ENCODE measurements around the gene KCNK3.
"Not testable (repeated sequence)": the region's sequence is repeated elsewhere in the genome, so short reads cannot be mapped to it uniquely, and the experiment has no call there.

The KCNK3 gene

GRCh38 chr2:26744953-26745352, 52.4 kb downstream of the KCNK3 start:
- H3K36me3 ChIP-seq (replicated peaks) = no peaks in the 10 kb centered on the region
- H3K9me3 ChIP-seq = no peaks in the 10 kb centered on the region
- DNase-seq (ENCODE audit: low spot score in 2 of 2) = no peak
- in situ Hi-C loops (cut with MboI; ENCODE audit: low sequenced_read_pairs) = loop anchor here (5.0 kb wide), 1 partner anchor 143 kb away; no protein-coding TSS in a partner anchor
- no peaks in the 10 kb centered on the region for H3K27me3 ChIP-seq (ENCODE audit: low read depth)
- no peak overlapping the region for H3K4me3 ChIP-seq
- H3K4me1 ChIP-seq = peaks cover 6% of the 10 kb centered on the region

- Histone ChIP-seq H3K27me3 (ENCODE audit: low read depth) (no peaks in the 10 kb centered on the region), H3K4me1 (peaks cover 13% of the 10 kb centered on the region), H3K36me3 (replicated peaks) (no peaks in the 10 kb centered on the region), H3K4me3 (no peak overlapping the region), H3K9me3 (no peaks in the 10 kb centered on the region)
- DNase-seq (ENCODE audit: low spot score in 2 of 2) = peak; percentile 71 to 92
- in situ Hi-C loops (cut with MboI; ENCODE audit: low sequenced_read_pairs) = no loop called here
Measured at GRCh38 chr2:26745609-26746327, 53.2 kb downstream of the KCNK3 start.

GRCh38 chr2:26746934-26747333, 54.4 kb downstream of the KCNK3 start:
- in situ Hi-C loops (cut with MboI; ENCODE audit: low sequenced_read_pairs) = no loop called here
- Histone ChIP-seq H3K36me3 (replicated peaks) (no peaks in the 10 kb centered on the region), H3K9me3 (no peaks in the 10 kb centered on the region; the same call in 1 of the 2 replicates), H3K4me1 (peaks cover 13% of the 10 kb centered on the region), H3K4me3 (no peak overlapping the region), H3K27me3 (ENCODE audit: low read depth) (no peaks in the 10 kb centered on the region)
- DNase-seq (ENCODE audit: low spot score in 2 of 2) = no peak

- H3K36me3 ChIP-seq (replicated peaks); in situ Hi-C loops (cut with MboI; ENCODE audit: low sequenced_read_pairs); H3K27me3 ChIP-seq (ENCODE audit: low read depth); H3K9me3 ChIP-seq: not testable (repeated sequence)
- peaks cover 13% of the 10 kb centered on the region for H3K4me1 ChIP-seq
- peak; percentile 72 to 89 for DNase-seq (ENCODE audit: low spot score in 2 of 2)
- peak overlapping the region; percentile 9 for H3K4me3 ChIP-seq
Measured at GRCh38 chr2:26749787-26750420, 57.4 kb downstream of the KCNK3 start.

- Histone ChIP-seq H3K4me3 (peak overlapping the region; percentile 9), H3K4me1 (peaks cover 13% of the 10 kb centered on the region)
- H3K9me3 ChIP-seq; H3K27me3 ChIP-seq (ENCODE audit: low read depth); in situ Hi-C loops (cut with MboI; ENCODE audit: low sequenced_read_pairs); H3K36me3 ChIP-seq (replicated peaks): not testable (repeated sequence)
- peak; percentile 41 to 52 for DNase-seq (ENCODE audit: low spot score in 2 of 2)
Measured at GRCh38 chr2:26750467-26750866, 57.9 kb downstream of the KCNK3 start.

GRCh38 chr2:26752656-26753055, 60.1 kb downstream of the KCNK3 start:
- no peak overlapping the region for H3K4me3 ChIP-seq
- in situ Hi-C loops (cut with MboI; ENCODE audit: low sequenced_read_pairs) = no loop called here
- no peak for DNase-seq (ENCODE audit: low spot score in 2 of 2)
- H3K9me3 ChIP-seq = no peaks in the 10 kb centered on the region; the same call in 1 of the 2 replicates
- H3K36me3 ChIP-seq (replicated peaks) = no peaks in the 10 kb centered on the region
- H3K4me1 ChIP-seq = peaks cover 13% of the 10 kb centered on the region
- H3K27me3 ChIP-seq (ENCODE audit: low read depth) = no peaks in the 10 kb centered on the region

- Histone ChIP-seq H3K36me3 (replicated peaks) (no peaks in the 10 kb centered on the region), H3K27me3 (ENCODE audit: low read depth) (no peaks in the 10 kb centered on the region), H3K9me3 (no peaks in the 10 kb centered on the region; the same call in 1 of the 2 replicates), H3K4me1 (peaks cover 21% of the 10 kb centered on the region), H3K4me3 (no peak overlapping the region)
- no peak for DNase-seq (ENCODE audit: low spot score in 2 of 2)
- in situ Hi-C loops (cut with MboI; ENCODE audit: low sequenced_read_pairs) = no loop called here
Measured at GRCh38 chr2:26754539-26754938, 62.0 kb downstream of the KCNK3 start.

GRCh38 chr2:26754972-26755670, 62.6 kb downstream of the KCNK3 start:
- no peaks in the 10 kb centered on the region for H3K36me3 ChIP-seq (replicated peaks)
- no peaks in the 10 kb centered on the region; the same call in 1 of the 2 replicates for H3K9me3 ChIP-seq
- H3K27me3 ChIP-seq (ENCODE audit: low read depth) = no peaks in the 10 kb centered on the region
- no peak for DNase-seq (ENCODE audit: low spot score in 2 of 2)
- H3K4me1 ChIP-seq = peaks cover 17% of the 10 kb centered on the region
- H3K4me3 ChIP-seq = no peak overlapping the region
- in situ Hi-C loops (cut with MboI; ENCODE audit: low sequenced_read_pairs) = no loop called here

- H3K27me3 ChIP-seq (ENCODE audit: low read depth) = no peaks in the 10 kb centered on the region
- peaks cover 13% of the 10 kb centered on the region for H3K4me1 ChIP-seq
- no peaks in the 10 kb centered on the region for H3K36me3 ChIP-seq (replicated peaks)
- H3K9me3 ChIP-seq = no peaks in the 10 kb centered on the region; the same call in 1 of the 2 replicates
- no peak for DNase-seq (ENCODE audit: low spot score in 2 of 2)
- in situ Hi-C loops (cut with MboI; ENCODE audit: low sequenced_read_pairs) = no loop called here
- no peak overlapping the region for H3K4me3 ChIP-seq
Measured at GRCh38 chr2:26756337-26756736, 63.8 kb downstream of the KCNK3 start.

GRCh38 chr2:26757873-26758789, 65.6 kb downstream of the KCNK3 start:
- no peak overlapping the region for H3K4me3 ChIP-seq
- H3K27me3 ChIP-seq (ENCODE audit: low read depth) = no peaks in the 10 kb centered on the region
- in situ Hi-C loops (cut with MboI; ENCODE audit: low sequenced_read_pairs) = no loop called here
- H3K9me3 ChIP-seq = no peaks in the 10 kb centered on the region
- peak in 1 of 2 experiments; percentile 57 for DNase-seq (ENCODE audit: low spot score in 2 of 2)
- no peaks in the 10 kb centered on the region for H3K36me3 ChIP-seq (replicated peaks)
- peaks cover 25% of the 10 kb centered on the region for H3K4me1 ChIP-seq

GRCh38 chr2:26758790-26759321, 66.3 kb downstream of the KCNK3 start:
- Histone ChIP-seq H3K4me1 (peaks cover 26% of the 10 kb centered on the region), H3K36me3 (replicated peaks) (no peaks in the 10 kb centered on the region), H3K4me3 (no peak overlapping the region), H3K27me3 (ENCODE audit: low read depth) (no peaks in the 10 kb centered on the region), H3K9me3 (no peaks in the 10 kb centered on the region)
- no peak for DNase-seq (ENCODE audit: low spot score in 2 of 2)
- in situ Hi-C loops (cut with MboI; ENCODE audit: low sequenced_read_pairs) = no loop called here

GRCh38 chr2:26759845-26760244, 67.3 kb downstream of the KCNK3 start:
- Histone ChIP-seq H3K36me3 (replicated peaks) (no peaks in the 10 kb centered on the region), H3K4me1 (peaks cover 26% of the 10 kb centered on the region), H3K9me3 (no peaks in the 10 kb centered on the region), H3K27me3 (ENCODE audit: low read depth) (no peaks in the 10 kb centered on the region), H3K4me3 (no peak overlapping the region)
- in situ Hi-C loops (cut with MboI; ENCODE audit: low sequenced_read_pairs) = no loop called here
- no peak for DNase-seq (ENCODE audit: low spot score in 2 of 2)

- H3K36me3 ChIP-seq (replicated peaks); in situ Hi-C loops (cut with MboI; ENCODE audit: low sequenced_read_pairs); DNase-seq (ENCODE audit: low spot score in 2 of 2); H3K4me3 ChIP-seq; H3K9me3 ChIP-seq; H3K27me3 ChIP-seq (ENCODE audit: low read depth): not testable (repeated sequence)
- H3K4me1 ChIP-seq = peaks cover 33% of the 10 kb centered on the region
Measured at GRCh38 chr2:26760991-26761390, 68.5 kb downstream of the KCNK3 start.
